ENCODE data around the gene PLEKHA1. TPM values are rescaled to one million over a fixed set of nuclear protein-coding genes. Genes with fewer than 3 reads are reported as not detected.

Gene PLEKHA1
- polyA plus RNA-seq, 1 of the 3 experiments (the other 2 are of a cell fraction), result 8.4 TPM

- TF ChIP-seq MAX (IDR thresholded peaks at IDR 0.05; ENCODE audit: low read depth) (no peak), EP300 (IDR thresholded peaks at IDR 0.05; ENCODE audit: borderline replicate concordance in 1 of 2, low read depth in 1 of 2, low read length in 1 of 2) (no peak), FOSL2 (IDR thresholded peaks at IDR 0.05; ENCODE audit: borderline replicate concordance, low read depth) (no peak)
These were observed 48.1 kb upstream of the PLEKHA1 start (continued) for GRCh38 chr10:122326385-122326784.

- Histone ChIP-seq H3K9me2 (no peaks in the 10 kb centered on the region), H4K20me1 (ENCODE audit: insufficient read depth) (no peaks in the 10 kb centered on the region), H3K9ac (no peak overlapping the region), H3K36me3 (replicated peaks in 1 of 2; ENCODE audit: control insufficient read depth in 1 of 2, insufficient read depth in 2 of 2, low read length in 1 of 2) (no peaks in the 10 kb centered on the region), H3K79me2 (ENCODE audit: insufficient read depth) (no peaks in the 10 kb centered on the region), H3K27me3 (ENCODE audit: insufficient read depth) (no peaks in the 10 kb centered on the region; the same call in 1 of the 2 replicates), H3K4me2 (no peak overlapping the region), H3K4me1 (ENCODE audit: control insufficient read depth in 1 of 2, insufficient read depth in 2 of 2, low read depth in 1 of 2, low read length in 1 of 2) (no peaks in the 10 kb centered on the region), H3K4me3 (ENCODE audit: low read depth in 2 of 2, low read length in 1 of 2) (no peak overlapping the region), H3F3A (replicated peaks; ENCODE audit: insufficient read depth) (no peaks in the 10 kb centered on the region), H3K27ac (ENCODE audit: low read depth in 2 of 2, low read length in 1 of 2) (no peak overlapping the region), H3K9me3 (no peaks in the 10 kb centered on the region), H2AFZ (ENCODE audit: low read depth) (no peak overlapping the region)
- DNase-seq, result no peak
- TF ChIP-seq GABPA (IDR thresholded peaks at IDR 0.05; ENCODE audit: low read depth) (no peak), MXI1 (IDR thresholded peaks at IDR 0.05; ENCODE audit: low read depth, low read length) (no peak), ZBTB33 (IDR thresholded peaks at IDR 0.05; ENCODE audit: borderline replicate concordance, low read depth) (no peak), CHD2 (IDR thresholded peaks at IDR 0.05; ENCODE audit: low read length, partially characterized antibody) (no peak), TEAD4 (IDR thresholded peaks at IDR 0.05; ENCODE audit: borderline replicate concordance, insufficient read depth) (no peak), SMC3 (IDR thresholded peaks at IDR 0.05; ENCODE audit: low read depth, low read length) (no peak), REST (IDR thresholded peaks at IDR 0.05; ENCODE audit: low read depth, low read length) (no peak), JUND (IDR thresholded peaks at IDR 0.05) (no peak), TCF12 (IDR thresholded peaks at IDR 0.05) (no peak), USF1 (IDR thresholded peaks at IDR 0.05; ENCODE audit: borderline replicate concordance, low read depth) (no peak), POLR2AphosphoS5 (IDR thresholded peaks at IDR 0.05; ENCODE audit: low read depth, low read length) (no peak)
- POLR2A ChIA-PET, result no interaction called here
- CTCF ChIA-PET, result interaction anchor here (1.0 to 1.7 kb wide), 3 partner anchors 28 to 108 kb away, joined by 4 to 7 read pairs (median 5); no protein-coding TSS in a partner anchor
- WGBS (ENCODE audit: low lambda C conversion rate), result 50% methylated on average over 6 of the region's 6 CpGs
These were observed 47.7 kb upstream of the PLEKHA1 start for GRCh38 chr10:122326806-122327205.
